ENCODE measurements around the gene DPYD.

DNA sequence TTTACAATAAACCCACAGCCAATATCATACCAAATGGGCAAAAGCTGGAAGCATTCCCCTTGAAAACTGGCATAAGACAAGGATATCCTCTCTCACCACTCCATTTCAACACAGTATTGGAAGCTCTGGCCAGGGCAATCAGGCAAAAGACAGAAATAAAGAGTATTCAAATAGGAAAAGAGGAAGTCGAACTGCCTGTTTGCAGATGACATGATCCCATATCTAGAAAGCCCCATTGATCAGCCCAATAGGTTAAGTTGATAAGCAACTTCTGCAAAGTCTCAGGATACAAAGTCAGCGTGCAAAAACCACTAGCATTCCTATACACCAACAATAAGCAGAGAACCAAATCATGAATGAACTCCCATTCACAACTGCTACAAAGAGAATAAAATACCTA is 235.5 kb downstream of the DPYD start:
- no peak for TF ChIP-seq CTCF (IDR thresholded peaks at IDR 0.05)
- no peak for TF ChIP-seq POLR2A (IDR thresholded peaks at IDR 0.05)
